GM23248 (cell line): ENCODE data around the gene MAML2. TPM values are rescaled to one million over a fixed set of nuclear protein-coding genes. Genes with fewer than 3 reads are reported as not detected.

Source experiments
- DNase-seq: peaks from one replicate; pipeline ENCODE4 v3.0.0-alpha.2; 2015
- H2AFZ ChIP-seq: fragments of 200-600 bp; sonication (generic); 2 replicates; pipeline ENCODE4 v1.6.1; 2016; ENCODE audit warnings: antibody characterized with exemption
- H3F3A ChIP-seq: fragments of 200-600 bp; sonication (generic); 2 replicates; pipeline ENCODE4 v1.6.1; 2016; ENCODE audit warnings: mild to moderate bottlenecking, antibody characterized with exemption, mixed run types; ENCODE audit not compliant: insufficient read depth
- H3K27ac ChIP-seq: fragments of 200-600 bp; sonication (generic); 2 replicates; pipeline ENCODE4 v1.5.1; 2016; ENCODE audit warnings: mild to moderate bottlenecking
- H3K27me3 ChIP-seq: fragments of 200-600 bp; sonication (generic); replicated peaks from 2 replicates; pipeline ENCODE4 v1.6.1; 2016; ENCODE audit warnings: mild to moderate bottlenecking; ENCODE audit not compliant: insufficient read depth
- H3K36me3 ChIP-seq: fragments of 200-600 bp; sonication (generic); 2 replicates; pipeline ENCODE4 v1.6.1; 2016; ENCODE audit warnings: low read depth, mild to moderate bottlenecking
- H3K4me1 ChIP-seq: fragments of 200-600 bp; sonication (generic); 2 replicates; pipeline ENCODE4 v1.6.1; 2016; ENCODE audit warnings: mild to moderate bottlenecking; ENCODE audit not compliant: insufficient read depth
- H3K4me2 ChIP-seq: fragments of 200-600 bp; sonication (generic); one replicate; pipeline ENCODE4 v1.6.1; 2016; ENCODE audit warnings: mild to moderate bottlenecking; ENCODE audit not compliant: unreplicated experiment
- H3K4me3 ChIP-seq: fragments of 200-600 bp; sonication (generic); 2 replicates; pipeline ENCODE4 v1.5.1; 2016; ENCODE audit warnings: mild to moderate bottlenecking
- H3K79me2 ChIP-seq: fragments of 200-600 bp; sonication (generic); 2 replicates; pipeline ENCODE4 v1.6.1; 2016; ENCODE audit warnings: mild to moderate bottlenecking; ENCODE audit not compliant: insufficient read depth
- H3K9ac ChIP-seq: fragments of 200-600 bp; sonication (generic); 2 replicates; pipeline ENCODE4 v1.6.1; 2016; ENCODE audit warnings: mild to moderate bottlenecking
- H3K9me2 ChIP-seq: fragments of 200-600 bp; sonication (generic); 2 replicates; pipeline ENCODE4 v1.6.1; 2016; ENCODE audit warnings: mixed run types, mild to moderate bottlenecking, moderate library complexity; ENCODE audit not compliant: insufficient read depth
- H3K9me3 ChIP-seq: fragments of 200-600 bp; sonication (generic); one replicate; pipeline ENCODE4 v1.6.1; 2017; ENCODE audit warnings: low read depth
- H4K20me1 ChIP-seq: fragments of 200-600 bp; sonication (generic); 2 replicates; pipeline ENCODE4 v1.6.0; 2016; ENCODE audit not compliant: insufficient read depth
- EZH2 ChIP-seq: fragments of 200-600 bp; sonication (generic); IDR thresholded peaks from 2 replicates; pipeline ENCODE4 v1.6.1; 2018; ENCODE audit warnings: antibody characterized with exemption, mild to moderate bottlenecking; ENCODE audit not compliant: insufficient read depth, poor library complexity, severe bottlenecking
- EZH2phosphoT487 ChIP-seq: fragments of 200-600 bp; sonication (generic); IDR thresholded peaks from 2 replicates; pipeline ENCODE4 v1.6.1; 2018; ENCODE audit warnings: antibody characterized with exemption, moderate library complexity, mild to moderate bottlenecking, low read depth; ENCODE audit not compliant: insufficient read depth
- WGBS, 2 experiments: methylation state at CpG; one replicate each; pipeline ENCODE4 v1.1.6; 2015 to 2017; ENCODE audit warnings: low lambda C conversion rate in 2 of 2, low coverage in 1 of 2; ENCODE audit errors: missing lambda C conversion rate in 2 of 2; 5-methylcytosine and 5-hydroxymethylcytosine counted together
- in situ Hi-C: fragments of 300-500 bp; cut with MboI; formaldehyde crosslinking; loops from 2 replicates; pipeline ENCODE4 v1.15.0; 2020
- polyA plus RNA-seq: library from polyadenylated mRNA; unstranded; fragments of >200 nt; fragmentation: Nextera tagmentation; extraction: Ambion mirVana; gene quantifications from 2 replicates; pipeline ENCODE4 v1.2.1, GENCODE V29; 2016
- total RNA-seq: library from RNA; depleted of rRNA; stranded (reverse); fragments of >200 nt; shearing (Covaris generic); gene quantifications from 2 replicates; pipeline ENCODE4 v1.2.3, GENCODE V29; 2014

MAML2 gene
- total and polyA plus RNA-seq, 2 experiments from 2014 or later = 7.4 to 23.7 TPM

DNA sequence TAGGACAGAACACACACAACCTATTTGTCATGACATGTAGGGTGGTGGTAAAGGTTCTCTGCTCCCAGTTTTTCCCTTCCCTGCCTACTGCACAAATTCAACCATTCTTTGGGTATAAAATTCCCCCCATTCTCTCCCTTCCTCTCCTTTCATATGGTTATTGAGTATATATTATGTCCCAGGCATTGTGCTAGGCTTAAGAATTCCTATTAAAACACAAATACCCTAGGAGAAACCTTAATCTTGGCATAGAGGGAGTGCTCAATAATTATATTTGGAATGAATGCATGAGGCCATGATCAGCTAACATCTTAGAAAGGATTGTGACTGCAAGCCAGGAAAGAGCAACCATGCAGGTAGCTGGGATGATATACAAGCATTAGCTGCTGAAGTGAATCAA, 298.7 kb downstream of the MAML2 start:
- Histone ChIP-seq H3K27ac (no peak overlapping the region), H3K9ac (no peak overlapping the region), H3K9me2 (no peaks in the 10 kb centered on the region), H3K9me3 (no peaks in the 10 kb centered on the region), H4K20me1 (no peaks in the 10 kb centered on the region), H3K79me2 (peaks cover 71% of the 10 kb centered on the region), H3K4me1 (peaks cover 31% of the 10 kb centered on the region), H3K4me2 (no peak overlapping the region), H3K4me3 (no peak overlapping the region), H3F3A (peaks cover 23% of the 10 kb centered on the region), H3K36me3 (no peaks in the 10 kb centered on the region), H3K27me3 (no peaks in the 10 kb centered on the region), H2AFZ (no peak overlapping the region)
- TF ChIP-seq EZH2phosphoT487 (no peak), EZH2 (no peak)
- in situ Hi-C loops = no loop called here
- DNase-seq = no peak

DNA sequence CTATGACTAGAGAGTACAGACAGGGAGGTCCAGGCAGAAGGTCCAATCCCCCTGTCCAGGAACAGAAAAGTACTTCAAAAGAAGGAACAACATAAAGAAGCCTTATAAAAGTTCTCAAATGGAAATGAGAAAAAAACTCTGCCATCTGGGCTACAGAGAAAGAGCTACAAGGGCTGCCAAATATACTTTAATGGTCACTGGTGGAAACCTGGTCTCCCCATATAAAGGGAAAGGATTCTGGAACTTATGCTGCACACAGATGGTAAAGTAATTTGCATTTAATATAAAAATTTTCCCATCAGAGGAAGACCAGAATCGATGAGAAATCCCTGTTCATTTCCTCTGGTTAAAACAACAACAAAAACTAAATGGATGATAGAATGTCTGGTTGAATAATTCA, 299.7 kb downstream of the MAML2 start:
- Histone ChIP-seq H3K4me3 (no peak overlapping the region), H2AFZ (no peak overlapping the region), H3K4me2 (no peak overlapping the region), H3K9ac (no peak overlapping the region), H3K27ac (no peak overlapping the region), H4K20me1 (no peaks in the 10 kb centered on the region), H3K9me3 (no peaks in the 10 kb centered on the region), H3K79me2 (peaks cover 72% of the 10 kb centered on the region), H3F3A (0 out of 2 replicates have a peak, but pooled peaks cover 14% of the 10 kb centered on the region), H3K9me2 (no peaks in the 10 kb centered on the region), H3K36me3 (no peaks in the 10 kb centered on the region), H3K4me1 (peaks cover 23% of the 10 kb centered on the region), H3K27me3 (no peaks in the 10 kb centered on the region)
- in situ Hi-C loops = no loop called here
- TF ChIP-seq EZH2 = no peak
- no peak for TF ChIP-seq EZH2phosphoT487
- 50 to 62% methylated on average over 1 of the region's 1 CpG for WGBS, 2 experiments
- DNase-seq = no peak

DNA sequence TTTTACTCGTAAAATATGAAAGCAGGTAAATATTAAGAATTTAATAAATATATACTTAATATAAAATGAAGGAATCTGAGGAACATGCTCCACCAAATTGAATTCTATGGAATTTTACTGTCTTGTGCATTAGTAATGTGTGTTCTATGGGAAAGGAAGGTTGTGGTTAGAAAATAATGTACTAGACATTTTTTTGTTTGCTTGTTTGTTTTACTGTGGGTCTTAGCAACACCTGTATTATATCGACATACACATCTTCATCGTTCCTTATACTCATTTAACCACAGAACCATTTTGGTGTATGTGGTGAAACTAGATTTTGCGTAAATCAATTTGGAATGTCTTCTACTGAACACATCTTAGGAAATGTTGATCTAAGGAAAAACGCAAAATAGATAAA, 304.9 kb downstream of the MAML2 start:
- no peaks in the 10 kb centered on the region; the same call in 1 of the 2 replicates for H4K20me1 ChIP-seq
- in situ Hi-C loops = no loop called here
- H3K4me3 ChIP-seq = peak overlapping the region; percentile 54
- H3K36me3 ChIP-seq = no peaks in the 10 kb centered on the region
- H3K9ac ChIP-seq = peak overlapping the region; percentile 75
- no peak for TF ChIP-seq EZH2
- no peak for TF ChIP-seq EZH2phosphoT487
- peaks cover 76% of the 10 kb centered on the region for H3K79me2 ChIP-seq
- peak overlapping the region; percentile 70 for H3K4me2 ChIP-seq
- H3K27ac ChIP-seq = peak overlapping the region; percentile 79
- H3K9me3 ChIP-seq = no peaks in the 10 kb centered on the region
- H3K9me2 ChIP-seq = no peaks in the 10 kb centered on the region
- peaks cover 25% of the 10 kb centered on the region for H3K4me1 ChIP-seq
- no peak overlapping the region for H2AFZ ChIP-seq
- H3K27me3 ChIP-seq = no peaks in the 10 kb centered on the region
- 68 to 69% methylated on average over 5 of the region's 5 CpGs for WGBS, 2 experiments
- peak; percentile 51 for DNase-seq
- peaks cover 16% of the 10 kb centered on the region for H3F3A ChIP-seq

DNA sequence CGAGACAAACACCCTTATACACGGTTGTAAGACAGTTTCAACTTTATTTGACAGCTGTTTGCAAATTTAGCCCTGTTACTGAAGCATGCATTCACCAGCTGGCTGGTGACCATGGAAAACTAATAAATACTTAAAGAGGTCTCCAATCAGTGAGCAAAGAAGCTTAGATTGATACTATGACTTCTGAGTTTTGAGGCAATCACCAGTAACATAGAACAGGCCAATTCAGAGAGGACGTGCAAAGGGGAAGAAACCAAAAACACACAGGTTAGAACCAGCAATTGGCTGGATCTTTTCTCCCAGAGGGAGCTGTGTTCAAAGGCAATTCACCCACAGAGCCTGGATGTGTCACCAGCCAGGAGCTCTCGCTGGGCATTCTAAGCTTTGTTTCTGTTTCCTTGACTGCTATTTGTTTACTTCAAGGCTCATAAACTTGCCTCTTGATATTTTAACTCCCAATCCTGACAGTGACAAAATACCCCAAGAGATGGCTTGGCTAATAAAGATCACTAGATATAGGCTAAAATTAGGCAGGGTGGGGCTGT, 305.5 kb downstream of the MAML2 start:
- Histone ChIP-seq H3K27ac (peak overlapping the region; percentile 79), H3K9me3 (no peaks in the 10 kb centered on the region), H3K36me3 (no peaks in the 10 kb centered on the region), H3K9me2 (no peaks in the 10 kb centered on the region), H3K4me2 (peak overlapping the region; percentile 70), H3K4me3 (peak overlapping the region; percentile 54), H3K79me2 (peaks cover 77% of the 10 kb centered on the region), H3K9ac (peak overlapping the region; percentile 75), H3K4me1 (peaks cover 30% of the 10 kb centered on the region), H3K27me3 (no peaks in the 10 kb centered on the region), H3F3A (peaks cover 20% of the 10 kb centered on the region), H2AFZ (no peak overlapping the region), H4K20me1 (no peaks in the 10 kb centered on the region; the same call in 1 of the 2 replicates)
- DNase-seq = peak; percentile 90
- TF ChIP-seq EZH2 (no peak), EZH2phosphoT487 (no peak)
- in situ Hi-C loops = no loop called here
- WGBS, 2 experiments = 6 to 17% methylated on average over 4 of the region's 4 CpGs
